ENCODE results near the gene COPG2. TPM values are rescaled to one million over a fixed set of nuclear protein-coding genes. Genes with fewer than 3 reads are reported as not detected.
"Not testable (repeated sequence)": the region's sequence is repeated elsewhere in the genome, so short reads cannot be mapped to it uniquely, and the experiment has no call there.

COPG2 gene
- total RNA-seq, 1 experiment from 2014 or later: 21.6 TPM

GRCh38 chr7:130662426-130662825, 6.1 kb downstream of the COPG2 start:
- DNase-seq (ENCODE audit: low read depth): no peak
- in situ Hi-C loops (cut with HindIII; ENCODE audit: low pct_unique_long_range_greater_than_20kb, low sequenced_read_pairs): no loop called here

- in situ Hi-C loops (cut with HindIII; ENCODE audit: low pct_unique_long_range_greater_than_20kb, low sequenced_read_pairs): no loop called here
- DNase-seq (ENCODE audit: low read depth): no peak
These were observed 13.3 kb downstream of the COPG2 start for GRCh38 chr7:130655286-130655685.

GRCh38 chr7:130654850-130655249, 13.7 kb downstream of the COPG2 start:
- in situ Hi-C loops (cut with HindIII; ENCODE audit: low pct_unique_long_range_greater_than_20kb, low sequenced_read_pairs): no loop called here
- no peak for DNase-seq (ENCODE audit: low read depth)

- DNase-seq (ENCODE audit: low read depth): no peak
- in situ Hi-C loops (cut with HindIII; ENCODE audit: low pct_unique_long_range_greater_than_20kb, low sequenced_read_pairs): no loop called here
These were observed 17.9 kb downstream of the COPG2 start for GRCh38 chr7:130650611-130651120.

- no peak for DNase-seq (ENCODE audit: low read depth)
- in situ Hi-C loops (cut with HindIII; ENCODE audit: low pct_unique_long_range_greater_than_20kb, low sequenced_read_pairs): no loop called here
These were observed 19.4 kb downstream of the COPG2 start for GRCh38 chr7:130649004-130649790.

GRCh38 chr7:130648580-130648979, 20.0 kb downstream of the COPG2 start:
- DNase-seq (ENCODE audit: low read depth): no peak

GRCh38 chr7:130642383-130642782, 26.2 kb downstream of the COPG2 start:
- no peak for DNase-seq (ENCODE audit: low read depth)
- in situ Hi-C loops (cut with HindIII; ENCODE audit: low pct_unique_long_range_greater_than_20kb, low sequenced_read_pairs): no loop called here

More at GRCh38 chr7:130648580-130648979, 20.0 kb downstream of the COPG2 start:
- in situ Hi-C loops (cut with HindIII; ENCODE audit: low pct_unique_long_range_greater_than_20kb, low sequenced_read_pairs): no loop called here

GRCh38 chr7:130641497-130641896, 27.1 kb downstream of the COPG2 start:
- DNase-seq (ENCODE audit: low read depth): no peak
- in situ Hi-C loops (cut with HindIII; ENCODE audit: low pct_unique_long_range_greater_than_20kb, low sequenced_read_pairs): no loop called here

GRCh38 chr7:130641040-130641439, 27.5 kb downstream of the COPG2 start:
- no peak for DNase-seq (ENCODE audit: low read depth)
- in situ Hi-C loops (cut with HindIII; ENCODE audit: low pct_unique_long_range_greater_than_20kb, low sequenced_read_pairs): no loop called here

- in situ Hi-C loops (cut with HindIII; ENCODE audit: low pct_unique_long_range_greater_than_20kb, low sequenced_read_pairs): no loop called here
- no peak for DNase-seq (ENCODE audit: low read depth)
These were observed 29.2 kb downstream of the COPG2 start for GRCh38 chr7:130639388-130639787.

- no peak for DNase-seq (ENCODE audit: low read depth)
These were observed 36.4 kb downstream of the COPG2 start for GRCh38 chr7:130632111-130632510.

GRCh38 chr7:130628901-130629300, 39.6 kb downstream of the COPG2 start:
- in situ Hi-C loops (cut with HindIII; ENCODE audit: low pct_unique_long_range_greater_than_20kb, low sequenced_read_pairs): no loop called here
- DNase-seq (ENCODE audit: low read depth): no peak

More at GRCh38 chr7:130632111-130632510, 36.4 kb downstream of the COPG2 start:
- in situ Hi-C loops (cut with HindIII; ENCODE audit: low pct_unique_long_range_greater_than_20kb, low sequenced_read_pairs): no loop called here

- in situ Hi-C loops (cut with HindIII; ENCODE audit: low pct_unique_long_range_greater_than_20kb, low sequenced_read_pairs): no loop called here
- no peak for DNase-seq (ENCODE audit: low read depth)
These were observed 40.8 kb downstream of the COPG2 start for GRCh38 chr7:130627775-130628174.

- in situ Hi-C loops (cut with HindIII; ENCODE audit: low pct_unique_long_range_greater_than_20kb, low sequenced_read_pairs): no loop called here
- DNase-seq (ENCODE audit: low read depth): no peak
These were observed 45.7 kb downstream of the COPG2 start for GRCh38 chr7:130622866-130623265.

- DNase-seq (ENCODE audit: low read depth): no peak
These were observed 53.0 kb downstream of the COPG2 start for GRCh38 chr7:130615583-130615982.

GRCh38 chr7:130614449-130614848, 54.1 kb downstream of the COPG2 start:
- no peak for DNase-seq (ENCODE audit: low read depth)
- in situ Hi-C loops (cut with HindIII; ENCODE audit: low pct_unique_long_range_greater_than_20kb, low sequenced_read_pairs): no loop called here

More at GRCh38 chr7:130615583-130615982, 53.0 kb downstream of the COPG2 start:
- in situ Hi-C loops (cut with HindIII; ENCODE audit: low pct_unique_long_range_greater_than_20kb, low sequenced_read_pairs): no loop called here

GRCh38 chr7:130611218-130611617, 57.3 kb downstream of the COPG2 start:
- in situ Hi-C loops (cut with HindIII; ENCODE audit: low pct_unique_long_range_greater_than_20kb, low sequenced_read_pairs): no loop called here
- no peak for DNase-seq (ENCODE audit: low read depth)

- DNase-seq (ENCODE audit: low read depth); in situ Hi-C loops (cut with HindIII; ENCODE audit: low pct_unique_long_range_greater_than_20kb, low sequenced_read_pairs): not testable (repeated sequence)
These were observed 61.5 kb downstream of the COPG2 start for GRCh38 chr7:130607066-130607465.

- DNase-seq (ENCODE audit: low read depth): no peak
- in situ Hi-C loops (cut with HindIII; ENCODE audit: low pct_unique_long_range_greater_than_20kb, low sequenced_read_pairs): no loop called here
These were observed 62.4 kb downstream of the COPG2 start for GRCh38 chr7:130606161-130606560.

- no peak for DNase-seq (ENCODE audit: low read depth)
- in situ Hi-C loops (cut with HindIII; ENCODE audit: low pct_unique_long_range_greater_than_20kb, low sequenced_read_pairs): no loop called here
These were observed 70.5 kb downstream of the COPG2 start for GRCh38 chr7:130598056-130598455.
